GM18505 (cell line): Measurements from ENCODE around the gene TMC8.
"Not testable (repeated sequence)": the region's sequence is repeated elsewhere in the genome, so short reads cannot be mapped to it uniquely, and the experiment has no call there.

Experiments
- ATAC-seq: cut with Tn5 transposase; IDR thresholded peaks from one replicate; pipeline ENCODE4 v1.9.1; 2021; ENCODE audit not compliant: unreplicated experiment
- POLR2A ChIP-seq: IDR thresholded peaks from 4 replicates; pipeline ENCODE4 v1.6.1; 2011; ENCODE audit warnings: borderline replicate concordance; ENCODE audit not compliant: insufficient read depth, insufficient read length; ENCODE audit errors: extremely low read depth

Gene TMC8

GRCh38 chr17:78132767-78133178 is 2.2 kb downstream of the TMC8 start:
- ATAC-seq: no peak
- TF ChIP-seq POLR2A: no peak

DNA sequence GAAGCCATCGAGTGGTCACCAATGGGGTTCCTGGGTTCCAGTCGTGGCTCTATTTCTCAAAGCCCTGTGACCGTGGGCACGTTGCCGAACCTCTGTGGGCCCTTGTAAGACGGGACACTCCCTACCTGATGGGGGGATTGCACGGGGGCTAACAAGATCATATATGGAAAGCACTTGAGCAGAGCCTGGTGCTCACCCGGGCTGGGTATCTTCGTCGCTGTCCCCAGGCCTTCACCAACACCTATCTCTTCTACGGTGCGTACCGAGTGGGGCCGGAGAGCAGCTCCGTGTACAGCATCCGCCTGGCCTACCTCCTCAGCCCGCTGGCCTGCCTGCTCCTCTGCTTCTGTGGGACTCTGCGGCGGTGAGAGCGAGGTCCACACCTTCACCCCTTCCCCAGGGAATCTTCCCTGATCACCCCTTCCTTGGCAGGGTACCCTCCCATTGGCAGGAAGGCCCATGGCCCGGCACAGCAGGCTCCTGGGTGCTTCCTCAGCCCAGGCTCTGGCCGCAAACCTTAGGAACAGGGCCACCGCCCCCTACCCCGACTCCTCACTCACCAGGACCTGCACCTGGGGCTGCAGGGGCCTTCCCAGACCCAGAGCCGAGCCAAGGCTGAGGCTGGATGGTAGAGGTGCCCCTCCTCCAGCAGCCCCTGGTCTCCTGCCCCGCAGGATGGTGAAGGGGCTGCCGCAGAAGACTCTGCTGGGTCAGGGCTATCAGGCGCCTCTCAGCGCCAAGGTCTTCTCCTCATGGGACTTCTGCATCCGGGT is 2.8 kb downstream of the TMC8 start:
- TF ChIP-seq POLR2A: no peak
- no peak for ATAC-seq

- peak; percentile 60 for TF ChIP-seq POLR2A
- no peak for ATAC-seq
Measured at GRCh38 chr17:78133971-78134898, 3.7 kb downstream of the TMC8 start.

GRCh38 chr17:78134899-78135385 is 4.4 kb downstream of the TMC8 start:
- no peak for ATAC-seq
- TF ChIP-seq POLR2A: no peak

DNA sequence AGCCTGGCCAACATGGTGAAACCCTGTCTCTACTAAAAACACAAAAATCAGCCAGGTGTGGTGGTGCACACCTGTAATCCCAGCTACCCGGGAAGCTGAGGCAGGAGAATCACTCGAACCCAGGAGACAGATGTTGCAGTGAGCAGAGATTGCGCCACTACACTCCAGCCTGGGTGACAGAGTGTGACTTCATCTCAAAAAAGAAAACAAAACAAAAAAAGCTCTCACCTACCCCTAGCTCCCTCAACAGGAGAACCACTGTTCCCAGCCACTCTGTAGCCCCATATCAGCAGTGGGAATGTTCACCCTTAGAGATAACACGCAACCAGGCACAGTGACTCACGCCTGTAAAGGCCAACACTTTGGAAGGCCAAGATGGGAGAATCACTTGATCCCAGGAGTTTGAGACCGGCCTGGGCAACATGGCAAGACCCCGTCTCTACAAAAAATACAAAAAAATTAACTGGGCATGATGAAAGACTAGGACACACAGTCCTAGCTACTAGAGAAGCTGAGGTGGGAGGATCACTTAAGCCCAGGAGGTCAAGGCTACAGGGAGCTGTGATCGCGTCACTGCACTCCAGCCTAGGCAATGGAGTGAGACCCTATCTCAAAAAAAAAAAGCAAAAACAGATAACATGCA is 5.4 kb downstream of the TMC8 start:
- ATAC-seq: no peak
- no peak for TF ChIP-seq POLR2A

GRCh38 chr17:78137392-78138203 is 7.0 kb downstream of the TMC8 start:
- TF ChIP-seq POLR2A: peak; percentile 13
- ATAC-seq: no peak

DNA sequence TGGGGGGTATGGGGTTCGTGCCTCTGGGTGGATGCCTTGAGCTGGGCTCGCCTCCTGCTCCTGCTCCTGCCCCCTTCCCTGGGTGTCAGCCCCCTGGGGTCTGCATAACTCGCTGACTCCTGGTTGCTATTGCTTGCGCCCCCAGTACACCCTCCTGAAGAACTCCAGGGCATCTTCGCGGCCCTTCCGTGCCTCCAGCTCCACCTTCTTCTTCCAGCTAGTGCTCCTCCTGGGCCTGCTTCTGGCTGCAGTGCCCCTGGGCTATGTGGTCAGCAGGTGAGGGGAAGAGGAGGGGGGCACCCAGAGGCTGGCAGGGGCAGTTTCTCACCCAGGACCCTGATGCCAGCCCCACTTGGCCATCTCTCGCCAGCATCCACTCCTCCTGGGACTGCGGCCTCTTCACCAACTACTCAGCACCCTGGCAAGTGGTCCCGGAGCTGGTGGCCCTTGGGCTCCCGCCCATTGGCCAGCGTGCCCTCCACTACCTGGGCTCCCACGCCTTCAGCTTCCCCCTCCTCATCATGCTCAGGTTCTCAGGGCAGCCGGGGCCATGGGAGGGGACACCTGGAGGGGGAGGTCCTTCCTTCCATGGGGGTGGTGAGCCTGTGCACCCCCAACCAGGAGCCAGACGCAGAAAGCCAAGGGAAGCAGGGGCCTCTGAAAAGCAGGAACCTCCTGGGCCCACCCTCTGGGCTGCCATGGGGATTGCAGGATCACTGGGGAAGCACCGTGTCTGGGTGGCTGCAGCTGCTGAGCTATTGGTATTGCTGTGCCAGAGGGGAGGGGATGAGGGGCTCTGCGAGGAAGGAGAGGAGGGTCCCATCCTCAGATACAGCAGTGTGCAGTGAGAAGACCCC is 7.9 kb downstream of the TMC8 start:
- no peak for ATAC-seq
- peak; percentile 41 for TF ChIP-seq POLR2A

GRCh38 chr17:78139861-78140168 is 9.2 kb downstream of the TMC8 start:
- not testable (repeated sequence) for ATAC-seq

DNA sequence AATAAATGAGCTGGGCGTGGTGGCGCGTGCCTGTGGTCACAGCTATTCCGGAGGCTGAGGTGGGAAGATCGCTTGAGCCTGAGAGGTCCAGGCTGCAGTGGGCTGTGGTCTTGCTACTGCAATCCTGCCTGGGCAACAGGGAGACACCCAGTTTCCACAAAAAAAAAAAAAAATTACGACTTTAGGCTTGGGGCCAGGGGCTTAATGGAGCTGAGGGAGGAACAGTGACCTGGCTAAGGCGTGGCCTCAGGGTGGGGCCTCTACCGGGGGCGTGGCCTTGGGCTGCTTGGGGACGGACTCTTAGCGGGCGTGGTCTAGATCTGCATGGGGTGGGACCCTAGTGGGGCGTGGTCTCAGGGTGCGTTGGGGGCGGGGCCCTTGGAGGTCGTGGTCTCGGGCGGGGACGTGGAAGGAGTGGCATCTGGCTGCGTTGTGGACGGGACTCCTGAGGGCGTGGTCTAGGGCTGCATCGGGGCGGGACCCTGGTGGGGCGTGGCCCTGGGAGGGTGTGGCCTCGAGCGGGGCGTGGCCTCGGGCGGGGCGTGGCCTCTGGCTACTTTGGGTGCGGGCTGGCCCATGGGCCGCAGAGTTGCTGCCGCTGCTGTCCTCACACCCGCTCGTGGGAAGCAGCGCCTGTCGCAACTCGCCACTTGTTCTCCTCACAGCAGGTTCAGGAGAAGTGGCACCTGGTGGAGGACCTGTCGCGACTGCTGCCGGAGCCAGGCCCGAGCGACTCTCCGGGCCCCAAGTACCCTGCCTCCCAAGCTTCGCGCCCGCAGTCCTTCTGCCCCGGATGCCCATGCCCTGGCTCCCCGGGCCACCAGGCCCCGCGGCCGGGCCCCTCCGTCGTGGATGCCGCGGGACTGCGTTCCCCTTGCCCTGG is 9.8 kb downstream of the TMC8 start:
- TF ChIP-seq POLR2A: peak; percentile 74
- peak; percentile 72 for ATAC-seq

DNA sequence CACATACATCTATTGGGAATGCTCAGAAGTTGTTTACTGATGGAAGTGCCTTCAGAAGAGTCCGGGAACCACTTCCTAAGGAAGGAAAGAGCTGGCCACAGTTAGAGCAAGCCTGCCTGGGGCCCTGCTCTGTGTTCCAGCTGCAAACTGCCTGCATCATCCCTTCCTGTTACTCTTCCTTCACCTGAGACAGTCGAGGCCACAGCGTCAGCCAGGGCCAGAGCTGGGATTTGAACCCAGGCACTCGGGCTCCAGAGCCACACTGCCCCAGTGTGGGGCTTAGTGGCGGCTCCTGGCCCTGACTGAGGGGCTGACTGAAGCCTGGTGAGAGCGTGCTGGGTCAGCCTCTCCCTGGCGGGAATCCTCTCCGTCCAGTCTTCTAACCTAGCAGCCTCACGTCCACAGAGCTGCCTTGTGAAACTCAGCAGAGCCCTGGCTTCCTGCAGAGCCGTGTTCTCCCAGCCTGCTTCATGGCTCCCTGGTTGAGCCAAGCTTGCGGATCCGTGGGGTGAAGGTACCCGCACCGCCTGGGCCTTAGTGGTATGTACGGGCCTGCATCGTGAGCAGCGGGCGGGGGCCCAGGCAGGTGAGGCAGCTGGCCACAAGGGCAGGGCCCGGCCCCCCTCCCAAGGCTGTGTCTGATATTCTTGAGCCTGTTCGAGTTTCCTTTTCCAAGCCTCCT is 11.0 kb downstream of the TMC8 start:
- ATAC-seq: no peak
- TF ChIP-seq POLR2A: no peak
